Gastrocnemius medialis (tissue), 4 donors: Measurements from ENCODE around the gene GALNS.

ENCODE experiments used
- CTCF ChIP-seq, 5 experiments: fragments of 450-650 bp in 3 of 5; fragments of 200-600 bp in 2 of 5; sonication (generic) in 2 of 5; IDR thresholded peaks in 4 of 5; conservative IDR thresholded peaks in 1 of 5; 1 replicate in 4 of 5; 2 replicates in 1 of 5; pipeline ENCODE4 v1.5.1; 2016 to 2019; ENCODE audit warnings: antibody characterized with exemption in 5 of 5, mild to moderate bottlenecking in 3 of 5, moderate library complexity in 3 of 5
- POLR2A ChIP-seq, 2 donors: fragments of 450-650 bp; IDR thresholded peaks; one replicate each; pipeline ENCODE4 v1.6.1; 2017; ENCODE audit warnings: antibody characterized with exemption in 2 of 2, mild to moderate bottlenecking in 2 of 2, moderate library complexity in 2 of 2

GRCh38 chr16:88799569-88800276 is 57.0 kb downstream of the GALNS start:
- TF ChIP-seq CTCF (IDR thresholded peaks at IDR 0.05 in 4 of 5, conservative IDR thresholded peaks at IDR 0.05 in 1 of 5) (no peak), POLR2A (IDR thresholded peaks at IDR 0.05) (no peak)
